ENCODE measurements around the gene NKD1.
A peak's percentile ranks its signal among the peaks of the same experiment; 100 is the strongest.

Gene NKD1

DNA sequence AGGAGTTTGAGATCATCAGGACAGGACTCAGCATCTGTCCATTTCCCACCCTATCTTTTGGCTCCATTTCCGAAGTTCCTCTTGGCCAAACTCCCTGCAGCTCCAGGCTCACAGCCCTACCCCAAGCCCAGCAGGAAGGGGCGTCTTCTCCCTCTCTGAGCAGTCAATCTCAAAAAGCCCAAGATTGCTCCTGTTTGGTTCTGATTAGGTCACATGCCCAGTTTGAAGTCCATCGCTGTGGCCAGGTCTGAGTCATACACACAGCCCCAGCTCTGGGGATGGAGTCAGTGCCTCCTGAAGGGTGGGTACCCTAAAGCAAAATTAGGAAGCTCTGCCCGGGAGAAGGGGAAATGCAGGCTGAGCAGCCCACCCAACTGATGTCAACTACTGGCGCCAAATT lies 109.0 kb downstream of the NKD1 start:
- no peak for DNase-seq

DNA sequence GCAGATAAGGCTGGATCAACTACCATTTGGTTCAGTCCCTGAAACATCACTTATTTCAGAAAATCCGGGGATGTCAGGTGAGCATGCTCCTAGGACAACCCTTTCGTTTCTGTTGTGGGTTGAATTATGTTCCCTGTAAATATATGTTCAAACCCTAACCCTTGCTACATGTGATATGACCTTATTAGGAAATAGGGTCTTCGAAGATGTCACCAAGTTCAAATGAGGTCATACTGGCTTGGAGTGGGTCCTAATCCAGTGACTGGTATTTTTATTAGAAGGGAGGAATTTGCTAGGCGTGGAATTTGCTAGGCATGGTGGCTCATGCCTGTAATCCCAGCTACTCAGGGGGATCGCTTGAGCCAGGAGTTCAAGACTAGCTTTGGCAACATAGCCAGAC lies 111.6 kb downstream of the NKD1 start:
- no peak for DNase-seq

DNA sequence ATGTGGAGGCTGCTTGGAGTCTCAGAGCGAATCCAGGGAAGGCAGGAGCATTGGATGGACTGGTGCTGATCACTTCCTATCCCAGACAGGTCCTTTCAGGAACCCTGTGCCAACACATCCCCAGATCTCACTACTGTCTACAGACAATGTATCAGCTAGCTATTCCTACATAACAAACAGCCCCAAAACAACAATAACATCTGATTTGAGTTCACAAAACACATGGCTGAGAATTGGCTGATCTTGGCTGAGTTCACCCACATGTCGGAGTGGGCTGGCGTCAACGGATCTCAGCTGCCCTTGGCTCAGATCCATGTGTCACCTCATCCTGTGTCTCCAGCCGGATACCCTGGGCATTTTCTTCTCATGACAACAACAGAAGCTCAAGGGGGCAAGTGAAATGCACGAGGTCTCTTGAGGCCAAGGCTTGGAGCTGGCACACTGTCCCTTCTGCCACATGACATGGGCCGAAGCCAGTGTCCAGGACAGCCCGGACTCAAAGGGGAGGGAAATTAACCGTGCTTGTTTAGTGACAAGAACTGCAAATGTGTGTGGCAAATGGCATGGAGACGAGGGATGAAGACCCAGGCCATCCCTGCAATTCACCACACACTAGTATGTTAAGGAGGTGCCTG lies 114.2 kb downstream of the NKD1 start:
- no peak for DNase-seq

GRCh38 chr16:50664270-50664669 lies 116.1 kb downstream of the NKD1 start:
- DNase-seq, result no peak

DNA sequence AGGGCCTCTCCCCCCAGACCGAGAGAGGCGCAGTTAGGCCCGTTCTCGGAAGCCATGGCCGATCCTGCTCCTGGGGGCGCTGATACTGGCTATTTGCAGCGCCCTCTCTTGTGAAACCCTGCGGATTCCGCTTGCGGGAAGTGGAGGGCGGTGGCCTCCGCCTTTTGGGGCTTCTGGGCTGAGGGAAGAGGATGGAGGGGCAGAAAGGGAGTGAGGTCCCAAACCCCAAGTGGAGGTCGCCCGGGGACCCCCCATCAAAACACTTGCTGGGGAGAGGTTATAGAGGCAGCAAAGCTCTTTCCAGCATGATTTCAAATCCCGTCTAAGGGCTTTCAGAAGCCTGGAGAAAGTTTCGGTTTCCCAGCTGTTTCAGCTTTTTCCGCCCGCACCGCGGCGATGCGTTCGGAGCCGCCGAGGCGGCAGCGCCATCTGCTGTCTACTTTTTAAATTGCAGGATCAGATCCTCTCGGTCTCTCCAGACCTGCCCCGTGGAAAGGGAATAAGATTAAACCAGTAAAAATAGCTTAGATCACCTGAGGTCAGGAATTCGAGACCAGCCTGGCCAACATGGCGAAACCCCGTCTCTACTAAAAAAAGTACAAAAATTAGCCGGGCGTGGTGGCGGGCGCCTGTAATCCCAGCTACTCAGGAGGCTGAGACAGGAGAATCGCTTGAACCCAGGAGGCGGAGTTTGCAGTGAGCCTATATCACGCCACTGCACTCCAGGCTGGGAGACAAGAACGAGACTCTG lies 117.1 kb downstream of the NKD1 start:
- peak; percentile 31 for DNase-seq

GRCh38 chr16:50666658-50667496 lies 118.7 kb downstream of the NKD1 start:
- no peak for DNase-seq

DNA sequence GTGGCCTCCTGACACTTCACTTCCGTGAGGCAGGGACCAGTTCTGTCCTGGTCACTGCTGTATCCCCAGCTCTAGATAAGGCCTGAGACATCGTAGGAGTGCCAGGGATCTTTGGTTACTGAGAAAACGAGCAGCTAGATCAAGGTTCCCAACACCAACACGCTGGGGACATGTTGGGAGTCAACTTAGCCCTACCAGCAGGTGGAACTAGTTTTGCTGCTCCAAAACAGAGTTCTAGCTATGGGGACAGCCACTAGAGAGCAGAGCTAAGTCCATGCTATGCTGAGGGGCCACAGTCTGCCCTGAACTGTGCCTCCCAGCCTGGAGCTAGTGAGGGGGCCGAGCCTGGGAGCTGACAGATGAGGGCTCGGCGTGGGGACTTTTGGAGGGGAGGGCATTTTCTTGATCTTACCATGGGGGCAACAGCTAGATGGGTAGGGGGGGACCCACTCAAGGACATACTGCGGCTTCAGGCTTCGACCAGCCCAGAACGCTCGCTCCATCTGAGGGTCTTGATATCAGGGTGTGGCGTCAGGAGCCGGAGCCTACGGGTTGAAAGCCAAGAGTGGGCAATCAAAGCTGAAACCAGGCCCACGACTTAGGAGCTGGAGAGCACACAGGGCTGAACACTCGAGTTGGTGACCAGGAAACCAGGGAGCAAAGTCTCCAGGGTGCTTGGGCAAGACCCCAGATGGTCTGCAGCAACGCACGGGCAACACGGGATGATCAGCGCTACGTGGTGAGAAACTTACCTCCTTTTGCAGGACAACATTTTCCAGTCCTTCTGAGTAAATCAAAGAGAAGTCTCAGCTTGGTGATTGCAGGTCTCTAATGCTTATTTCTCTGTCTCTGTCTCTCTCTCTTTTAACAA lies 119.5 kb downstream of the NKD1 start:
- no peak for DNase-seq

- no peak for DNase-seq
Measured at GRCh38 chr16:50668368-50669008, 120.3 kb downstream of the NKD1 start.

DNA sequence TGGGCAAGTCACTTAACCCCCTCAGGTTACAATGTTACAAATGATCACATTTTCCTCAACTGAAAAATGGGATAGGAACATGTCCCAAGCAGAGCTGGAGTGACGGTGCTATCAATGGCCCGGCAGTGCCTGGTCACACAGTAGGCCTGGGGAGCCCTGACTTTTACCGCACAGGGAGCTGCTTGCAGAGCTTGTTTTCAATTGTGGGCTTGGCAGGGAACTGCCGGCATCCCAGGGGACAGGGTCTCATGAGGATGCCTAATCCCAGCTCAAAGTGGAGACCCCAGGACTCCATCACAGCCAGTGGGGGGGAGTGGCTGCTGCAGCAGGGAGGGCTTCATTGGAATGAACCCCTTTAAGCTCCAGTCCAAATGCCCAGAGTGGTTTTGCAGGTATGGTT lies 121.5 kb downstream of the NKD1 start:
- DNase-seq, result no peak

DNA sequence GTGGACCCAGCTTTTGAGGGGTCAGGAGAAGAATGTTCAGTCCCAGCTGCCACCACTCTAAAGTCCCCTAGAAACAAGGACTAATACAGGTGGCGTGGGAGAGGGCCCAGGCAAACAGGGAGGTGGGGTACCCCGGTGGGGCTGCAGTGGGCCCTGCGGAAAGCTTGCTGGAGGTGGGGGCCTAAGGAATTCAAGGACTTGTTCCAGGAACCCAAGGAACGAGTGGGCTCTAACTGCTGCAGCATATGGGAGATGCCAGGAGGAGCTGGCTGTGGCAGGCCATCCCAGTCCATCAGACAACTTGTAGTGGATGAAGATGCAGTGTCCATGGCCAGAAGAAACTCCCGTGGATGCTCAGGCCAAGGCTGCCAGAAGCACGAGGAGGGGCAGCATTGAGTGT lies 122.3 kb downstream of the NKD1 start:
- no peak for DNase-seq

- no peak for DNase-seq
Measured at GRCh38 chr16:50671644-50672260, 123.6 kb downstream of the NKD1 start.

DNA sequence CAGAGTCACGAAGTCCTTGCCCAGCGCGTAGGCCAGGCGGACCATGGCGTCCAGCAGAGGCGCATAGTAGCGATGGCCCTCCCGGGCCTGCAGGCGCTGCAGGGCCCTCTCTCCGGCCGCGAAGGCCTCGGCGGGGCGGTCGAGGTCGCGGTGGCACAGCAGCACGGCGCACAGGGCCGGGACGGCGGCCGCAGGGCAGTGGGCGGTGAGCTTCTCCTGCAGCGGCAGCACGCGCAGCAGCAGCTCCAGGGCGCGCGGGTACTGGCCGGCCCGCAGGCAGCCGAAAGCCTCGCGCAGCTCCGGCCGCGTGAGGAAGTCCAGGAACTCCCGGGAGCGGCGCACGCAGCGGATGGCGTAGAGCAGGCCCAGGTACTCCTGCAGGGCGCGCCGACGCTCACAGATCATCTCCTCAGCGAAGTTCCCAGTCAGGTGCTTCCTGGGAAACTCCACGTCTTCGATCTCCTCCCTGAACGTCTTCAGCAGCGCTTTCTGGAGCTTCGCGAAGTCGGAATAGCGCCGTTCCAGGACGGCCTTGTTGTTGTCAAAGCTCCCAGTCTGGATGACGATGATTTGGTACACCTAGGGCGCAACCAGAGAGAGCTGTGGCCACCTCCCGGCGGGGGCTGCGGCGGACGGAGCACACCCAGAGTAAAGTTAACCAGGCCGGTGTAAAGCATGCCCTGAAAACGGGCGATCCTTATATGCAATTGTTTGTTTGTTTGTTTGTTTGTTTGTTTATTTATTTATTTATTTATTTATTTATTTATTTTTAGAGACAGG lies 125.5 kb downstream of the NKD1 start:
- no peak for DNase-seq

- DNase-seq, result no peak
Measured at GRCh38 chr16:50674831-50675230, 126.6 kb downstream of the NKD1 start.

DNA sequence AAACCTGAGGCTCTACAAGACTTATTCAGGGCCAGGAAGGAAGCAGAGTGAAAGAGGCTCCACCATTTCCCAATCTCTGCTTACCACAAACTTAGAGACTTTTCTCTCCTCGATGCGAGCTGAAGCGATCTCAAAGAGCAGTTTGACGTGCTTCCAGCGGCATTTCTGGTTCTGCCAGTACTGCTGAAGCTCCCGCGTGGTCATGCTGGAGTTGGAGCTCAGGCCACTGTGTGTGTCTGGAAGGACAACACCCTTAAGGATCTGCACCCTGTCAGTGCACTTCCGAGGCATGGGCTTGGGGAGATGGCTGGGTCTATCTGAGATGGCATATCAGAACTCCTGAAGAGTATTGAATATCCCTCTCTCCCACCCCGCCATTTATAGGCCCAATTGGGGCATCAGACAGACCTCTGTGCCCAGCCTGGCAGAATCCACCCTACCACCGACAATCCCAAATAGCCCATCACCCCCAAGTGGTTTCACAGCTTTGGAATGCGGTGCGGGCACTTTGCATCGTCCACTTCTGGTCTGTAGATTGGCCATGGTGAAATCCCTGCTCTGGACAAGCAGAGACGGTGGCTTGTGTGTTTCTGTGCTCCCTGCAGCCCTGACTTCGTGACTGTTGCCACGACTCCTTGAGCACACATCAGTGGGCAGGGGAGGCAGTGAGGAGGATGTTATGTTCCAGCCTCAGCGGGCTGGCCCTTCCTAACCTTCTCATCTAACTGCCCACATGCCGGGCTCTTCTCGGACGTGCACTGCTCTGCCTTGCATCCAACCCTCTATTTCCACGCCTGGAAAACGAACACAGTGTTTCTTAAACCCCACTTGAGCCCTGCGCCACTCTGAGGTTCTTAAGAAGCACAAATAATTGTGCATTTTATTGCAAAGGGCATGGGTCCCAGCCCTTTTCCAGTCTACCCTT lies 127.8 kb downstream of the NKD1 start:
- DNase-seq, result no peak

GRCh38 chr16:50676684-50677225 lies 128.6 kb downstream of the NKD1 start:
- DNase-seq, result no peak

DNA sequence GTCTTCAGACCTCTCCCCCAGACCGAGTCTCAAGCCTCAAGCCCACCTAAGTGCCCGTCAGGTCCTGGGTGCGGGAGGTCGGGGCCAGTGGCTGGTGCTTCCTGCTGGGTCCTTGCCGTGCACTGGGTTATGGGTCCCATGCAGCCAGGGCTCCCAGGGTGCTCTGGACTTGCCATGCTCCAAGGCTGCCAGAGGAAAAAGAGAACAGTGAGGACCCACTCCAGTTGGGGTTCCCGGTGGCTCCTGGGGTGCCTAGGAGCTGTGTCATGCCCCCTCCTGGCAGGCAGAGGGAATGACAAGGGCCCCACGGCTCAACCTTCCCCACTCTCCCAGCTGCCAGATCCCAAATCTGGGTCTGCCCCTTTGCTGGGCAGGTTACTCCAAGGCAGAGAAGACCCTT lies 129.2 kb downstream of the NKD1 start:
- no peak for DNase-seq

DNA sequence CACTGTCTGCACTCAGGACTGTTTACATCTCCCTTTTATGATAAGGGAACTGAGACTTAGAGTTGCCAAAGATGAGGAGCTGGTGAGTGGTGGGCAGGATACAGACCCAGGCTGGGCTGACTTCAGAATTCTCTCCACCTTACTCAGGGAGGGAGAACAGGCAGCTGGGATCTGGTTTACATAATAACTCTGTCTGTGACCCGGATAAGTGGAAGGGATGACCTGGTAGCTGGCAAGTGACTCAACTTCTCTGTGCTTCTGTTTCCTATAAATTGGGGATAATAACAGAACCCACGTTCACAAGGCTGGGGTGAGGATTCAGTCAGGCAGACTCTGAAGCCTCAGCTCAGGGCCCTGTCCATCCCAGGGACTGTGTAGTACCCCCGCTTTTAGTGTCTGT lies 130.3 kb downstream of the NKD1 start:
- no peak for DNase-seq

DNA sequence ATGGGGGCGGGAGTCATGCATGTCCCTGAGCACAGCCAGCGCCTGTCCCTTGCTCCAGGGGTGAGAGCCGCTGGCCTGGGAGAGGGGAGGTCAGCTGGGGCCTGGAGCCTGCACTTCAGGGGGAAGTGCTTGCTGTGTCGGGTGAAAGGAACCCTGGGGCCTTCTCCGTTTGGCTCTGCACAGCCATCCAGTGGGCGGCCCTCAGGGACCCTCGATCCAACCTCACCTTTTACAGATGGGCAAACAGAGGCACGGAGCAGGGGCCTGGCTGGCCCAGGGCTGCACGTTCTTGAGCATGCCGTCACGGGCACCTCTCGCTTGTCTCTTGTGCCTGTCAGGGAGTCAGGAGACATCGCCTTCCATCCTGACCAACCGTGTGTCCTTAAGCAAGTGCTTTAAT lies 131.1 kb downstream of the NKD1 start:
- DNase-seq, result no peak

GRCh38 chr16:50679676-50680555 lies 131.7 kb downstream of the NKD1 start:
- DNase-seq, result no peak
